CD14-positive monocyte (primary cell): ENCODE measurements around the gene ANKRD27. TPM values are rescaled to one million over a fixed set of nuclear protein-coding genes. Genes with fewer than 3 reads are reported as not detected.
"Not testable (repeated sequence)": the region's sequence is repeated elsewhere in the genome, so short reads cannot be mapped to it uniquely, and the experiment has no call there.

Experiments
- DNase-seq, 3 donors: peaks; one replicate each; pipeline ENCODE4 v3.0.0-alpha.2; 2011 to 2022
- H2AFZ ChIP-seq: 2 replicates; pipeline ENCODE4 v1.6.0; 2012; ENCODE audit warnings: mild to moderate bottlenecking, low read depth, low read length, inconsistent platforms; ENCODE audit not compliant: insufficient read depth, poor library complexity, severe bottlenecking
- H3K27ac ChIP-seq, 2 donors: 1 replicate in 1 of 2; 2 replicates in 1 of 2; pipeline ENCODE4 v1.5.1; 2012 to 2013; ENCODE audit warnings: low read length in 2 of 2, control low read depth in 1 of 2, inconsistent platforms in 1 of 2, low read depth in 1 of 2, mild to moderate bottlenecking in 1 of 2
- H3K27me3 ChIP-seq, 2 donors: one replicate each; pipeline versions ENCODE4 v1.6.0 to v1.6.1; 2011 to 2013; ENCODE audit warnings: low read length in 2 of 2; ENCODE audit not compliant: control insufficient read depth in 2 of 2, insufficient read depth in 2 of 2
- H3K36me3 ChIP-seq, 2 donors: replicated peaks in 1 of 2; 1 replicate in 1 of 2; 2 replicates in 1 of 2; pipeline versions ENCODE4 v1.5.1 to v1.6.1; 2012 to 2013; ENCODE audit warnings: low read length in 2 of 2, control low read depth in 1 of 2, inconsistent platforms in 1 of 2, mild to moderate bottlenecking in 1 of 2; ENCODE audit not compliant: insufficient read depth in 2 of 2, control insufficient read depth in 1 of 2
- H3K4me1 ChIP-seq, 2 donors: 1 replicate in 1 of 2; 2 replicates in 1 of 2; pipeline versions ENCODE4 v1.5.1 to v1.6.1; 2012 to 2013; ENCODE audit warnings: low read length in 2 of 2, control low read depth in 1 of 2, inconsistent platforms in 1 of 2, mild to moderate bottlenecking in 1 of 2, moderate library complexity in 1 of 2; ENCODE audit not compliant: insufficient read depth in 2 of 2, control insufficient read depth in 1 of 2
- H3K4me2 ChIP-seq: replicated peaks from 2 replicates; pipeline ENCODE3; 2012; ENCODE audit warnings: low read length, moderate library complexity, mild to moderate bottlenecking; ENCODE audit not compliant: poor library complexity, severe bottlenecking; ENCODE audit errors: extremely low read depth
- H3K4me3 ChIP-seq, 3 experiments: fragments of 200-600 bp in 1 of 3; sonication (generic) in 1 of 3; replicated peaks in 1 of 3; 1 replicate in 2 of 3; 2 replicates in 1 of 3; pipeline ENCODE4 v1.5.1; 2011 to 2013; ENCODE audit warnings: low read length in 3 of 3, mild to moderate bottlenecking in 3 of 3, control low read depth in 2 of 3, low read depth in 2 of 3, inconsistent platforms in 1 of 3, moderate library complexity in 1 of 3
- H3K79me2 ChIP-seq: 2 replicates; pipeline ENCODE4 v1.6.0; 2012; ENCODE audit warnings: mild to moderate bottlenecking, control low read depth, inconsistent platforms, low read length, moderate library complexity; ENCODE audit not compliant: insufficient read depth
- H3K9ac ChIP-seq: 2 replicates; pipeline ENCODE4 v1.6.0; 2017; ENCODE audit warnings: low read length, mild to moderate bottlenecking; ENCODE audit not compliant: insufficient read depth, poor library complexity, severe bottlenecking
- H3K9me3 ChIP-seq, 2 donors: replicated peaks in 1 of 2; 1 replicate in 1 of 2; 2 replicates in 1 of 2; pipeline versions ENCODE4 v1.5.1 to v1.6.1; 2012 to 2013; ENCODE audit warnings: low read length in 2 of 2, control low read depth in 1 of 2; ENCODE audit not compliant: control insufficient read depth in 1 of 2, insufficient read depth in 1 of 2
- H4K20me1 ChIP-seq: 2 replicates; pipeline ENCODE4 v1.6.0; 2012; ENCODE audit warnings: mild to moderate bottlenecking, low read length, control low read depth, moderate library complexity; ENCODE audit not compliant: insufficient read depth
- H3K27ac Mint-ChIP-seq, 7 donors: one replicate each; pipeline ENCODE4 v1.8.0; 2020; ENCODE audit warnings: mild to moderate bottlenecking in 7 of 7, mixed read lengths in 7 of 7, moderate library complexity in 6 of 7, inconsistent platforms in 2 of 7
- H3K27me3 Mint-ChIP-seq, 3 donors: one replicate each; pipeline ENCODE4 v1.8.0; 2021 to 2022; ENCODE audit warnings: low read depth in 3 of 3, mild to moderate bottlenecking in 3 of 3, mixed read lengths in 3 of 3, moderate library complexity in 3 of 3, inconsistent platforms in 1 of 3
- H3K36me3 Mint-ChIP-seq, 2 donors: one replicate each; pipeline ENCODE4 v1.8.0; 2020; ENCODE audit warnings: mixed read lengths in 2 of 2, inconsistent platforms in 1 of 2, mild to moderate bottlenecking in 1 of 2
- H3K4me1 Mint-ChIP-seq: one replicate; pipeline ENCODE4 v1.8.0; 2020; ENCODE audit warnings: mild to moderate bottlenecking, mixed read lengths
- H3K4me3 Mint-ChIP-seq, 2 donors: one replicate each; pipeline ENCODE4 v1.8.0; 2020; ENCODE audit warnings: mild to moderate bottlenecking in 2 of 2, mixed read lengths in 2 of 2, moderate library complexity in 1 of 2
- H3K9me3 Mint-ChIP-seq, 7 donors: one replicate each; pipeline ENCODE4 v1.8.0; 2020 to 2022; ENCODE audit warnings: mixed read lengths in 7 of 7, mild to moderate bottlenecking in 6 of 7, moderate library complexity in 6 of 7, inconsistent platforms in 2 of 7
- CTCF ChIP-seq: fragments of 200-600 bp; IDR thresholded peaks from one replicate; pipeline ENCODE4 v1.8.0; 2022; ENCODE audit warnings: antibody characterized with exemption, mild to moderate bottlenecking
- WGBS: methylation state at CpG from one replicate; pipeline ENCODE4 v1.1.5; 2013; ENCODE audit warnings: missing lambda C conversion rate; ENCODE audit not compliant: insufficient coverage; 5-methylcytosine and 5-hydroxymethylcytosine counted together
- intact Hi-C, 2 donors: fragments of 100-400 bp; cut with micrococcal nuclease; formaldehyde crosslinking; loops; one replicate each; pipeline versions ENCODE4 v1.15.0 to v1.15.1; 2023
- polyA plus RNA-seq, 3 donors: library from polyadenylated mRNA; depleted of rRNA in 1 of 3; unstranded in 2 of 3; stranded (reverse) in 1 of 3; fragments of 300-500 nt in 2 of 3; fragments of >200 nt in 1 of 3; fragmentation: Illumina TruSeq in 2 of 3; gene quantifications; 1 replicate in 2 of 3; 2 replicates in 1 of 3; pipeline ENCODE4 v1.2.3, GENCODE V29; 2012 to 2021

The ANKRD27 gene
- polyA plus RNA-seq, 3 donors: 8.7 to 17.5 (median 14.5) TPM

- Histone ChIP-seq H3K27me3 (no peaks in the 10 kb centered on the region), H3K9me3 (peaks cover 18 to 23% of the 10 kb centered on the region in 2 donors), H4K20me1 (peaks cover 71% of the 10 kb centered on the region), H3K4me1 (peaks cover 2 to 3% of the 10 kb centered on the region in 2 donors), H3K36me3 (peaks cover 33 to 72% of the 10 kb centered on the region in 2 donors), H3K9ac (no peak overlapping the region), H3K4me2 (no peak overlapping the region), H3K27ac (no peak overlapping the region), H3K4me3 (no peak overlapping the region), H2AFZ (no peak overlapping the region), H3K79me2 (peaks cover 96% of the 10 kb centered on the region)
- H3K4me1 Mint-ChIP-seq: peaks cover 15% of the 10 kb centered on the region
- 100% methylated on average over 3 of the region's 5 CpGs for WGBS
- peaks cover 16 to 36% (median 27%) of the 10 kb centered on the region in 7 donors for H3K9me3 Mint-ChIP-seq
- peaks cover 68 to 90% of the 10 kb centered on the region in 2 donors for H3K36me3 Mint-ChIP-seq
- intact Hi-C loops: no loop called here
- no peak overlapping the region for H3K27ac Mint-ChIP-seq
- H3K27me3 Mint-ChIP-seq: peaks cover 0 to 2% (median 0%) of the 10 kb centered on the region in 3 donors
- H3K4me3 Mint-ChIP-seq: no peak overlapping the region
- no peak for DNase-seq
- TF ChIP-seq CTCF: no peak
Observed at GRCh38 chr19:32702010-32702409, 27.0 kb upstream of the ANKRD27 start.

- H3K4me2 ChIP-seq, H3K4me3 Mint-ChIP-seq, H3K9ac ChIP-seq, H2AFZ ChIP-seq, H3K27ac ChIP-seq, H3K27me3 Mint-ChIP-seq, H3K27ac Mint-ChIP-seq, H3K4me3 ChIP-seq, H3K27me3 ChIP-seq, DNase-seq, intact Hi-C loops: not testable (repeated sequence)
- Histone ChIP-seq H3K36me3 (peaks cover 28 to 66% of the 10 kb centered on the region in 2 donors), H3K79me2 (peaks cover 91% of the 10 kb centered on the region), H4K20me1 (peaks cover 68% of the 10 kb centered on the region), H3K4me1 (peaks cover 21 to 22% of the 10 kb centered on the region in 2 donors), H3K9me3 (peaks cover 18 to 23% of the 10 kb centered on the region in 2 donors)
- Mint-ChIP-seq H3K36me3 (peaks cover 56 to 79% of the 10 kb centered on the region in 2 donors), H3K9me3 (peaks cover 16 to 36% (median 27%) of the 10 kb centered on the region in 7 donors), H3K4me1 (peaks cover 33% of the 10 kb centered on the region)
- 93% methylated on average over 4 of the region's 7 CpGs for WGBS
Observed at GRCh38 chr19:32700129-32700528, 25.1 kb upstream of the ANKRD27 start.

GRCh38 chr19:32696771-32697170, 21.8 kb upstream of the ANKRD27 start:
- intact Hi-C loops: loop anchor here in 1 of 2 donors (10.0 kb wide), 1 partner anchor 678 kb away; the partner anchor contains the start of gene CEBPG
- Histone ChIP-seq H3K36me3 (peaks cover 21 to 42% of the 10 kb centered on the region in 2 donors), H4K20me1 (peaks cover 71% of the 10 kb centered on the region), H3K79me2 (peaks cover 76% of the 10 kb centered on the region), H3K4me1 (peaks cover 49 to 55% of the 10 kb centered on the region in 2 donors)
- H3K27me3 ChIP-seq, H3K4me2 ChIP-seq, H3K9me3 ChIP-seq, H2AFZ ChIP-seq, H3K27ac ChIP-seq, H3K9ac ChIP-seq, H3K27me3 Mint-ChIP-seq, H3K4me3 ChIP-seq, H3K4me3 Mint-ChIP-seq: not testable (repeated sequence)
- peak; percentile 59 to 89 (median 68) for DNase-seq
- Mint-ChIP-seq H3K27ac (peak overlapping the region; percentile 43 to 87 (median 73)), H3K9me3 (peaks cover 5 to 23% (median 9%) of the 10 kb centered on the region in 7 donors), H3K4me1 (peaks cover 60% of the 10 kb centered on the region), H3K36me3 (peaks cover 36 to 54% of the 10 kb centered on the region in 2 donors)
- 0% methylated on average over 1 of the region's 3 CpGs for WGBS

- H4K20me1 ChIP-seq: peaks cover 60% of the 10 kb centered on the region
- H3K27me3 ChIP-seq, H3K27me3 Mint-ChIP-seq, H2AFZ ChIP-seq, H3K9me3 ChIP-seq, H3K9ac ChIP-seq, H3K4me2 ChIP-seq: not testable (repeated sequence)
- intact Hi-C loops: loop anchor here in 1 of 2 donors (10.0 kb wide), 1 partner anchor 679 kb away; the partner anchor contains the start of gene CEBPG
- Mint-ChIP-seq H3K4me1 (peaks cover 66% of the 10 kb centered on the region), H3K9me3 (peaks cover 5 to 20% (median 9%) of the 10 kb centered on the region in 7 donors), H3K4me3 (peak overlapping the region; percentile 58 to 77), H3K27ac (peak overlapping the region in 6 of 7 donors; percentile 72 to 87 (median 86)), H3K36me3 (peaks cover 31 to 42% of the 10 kb centered on the region in 2 donors)
- DNase-seq: peak in 2 of 3 donors; percentile 61 to 82
- peaks cover 15 to 33% of the 10 kb centered on the region in 2 donors for H3K36me3 ChIP-seq
- peaks cover 73% of the 10 kb centered on the region for H3K79me2 ChIP-seq
- WGBS: no CpG with 5 or more reads among the region's 6 CpGs
- peak overlapping the region in 1 of 3 experiments; percentile 11 for H3K4me3 ChIP-seq
- peaks cover 60 to 67% of the 10 kb centered on the region in 2 donors for H3K4me1 ChIP-seq
- peak overlapping the region in 1 of 2 donors; percentile 41 for H3K27ac ChIP-seq
Observed at GRCh38 chr19:32695506-32695905, 20.5 kb upstream of the ANKRD27 start.
